Colonic mucosa (tissue), 4 donors: ENCODE data around the gene PRXL2B. TPM values are rescaled to one million over a fixed set of nuclear protein-coding genes. Genes with fewer than 3 reads are reported as not detected.

Experiments used
- DNase-seq: peaks from one replicate; pipeline ENCODE4 v3.0.0-alpha.2; 2020
- H3K27ac ChIP-seq: fragments of 200-600 bp; one replicate; pipeline ENCODE4 v1.8.0; 2021
- H3K27me3 ChIP-seq: fragments of 200-600 bp; one replicate; pipeline ENCODE4 v1.8.0; 2021
- H3K36me3 ChIP-seq: fragments of 200-600 bp; one replicate; pipeline ENCODE4 v1.8.0; 2021
- H3K4me1 ChIP-seq: fragments of 200-600 bp; one replicate; pipeline ENCODE4 v1.8.0; 2021; ENCODE audit warnings: mild to moderate bottlenecking
- H3K4me3 ChIP-seq: fragments of 200-600 bp; one replicate; pipeline ENCODE4 v1.8.0; 2021
- H3K9ac ChIP-seq, 2 donors: one replicate each; pipeline ENCODE4 v1.7.0; 2013; ENCODE audit warnings: control low read depth in 2 of 2, low read depth in 2 of 2, low read length in 2 of 2
- H3K9me3 ChIP-seq: fragments of 200-600 bp; one replicate; pipeline ENCODE4 v1.8.0; 2021
- intact Hi-C: fragments of 100-400 bp; cut with DNase I; formaldehyde crosslinking; loops from one replicate; pipeline ENCODE4 v1.14.1; 2022
- total RNA-seq, 2 donors: library from RNA; stranded (reverse); fragmentation: NEBNext Ultra II Directional in 1 of 2; extraction: Animal tissue kit (Norgen Biotek cat#: 25700) in 1 of 2; gene quantifications; one replicate each; pipeline ENCODE4 v1.2.1, GENCODE V29; 2021
- TF ChIP-seq, protein P1 (sequence below): fragments of 200-600 bp; IDR thresholded peaks from one replicate; pipeline ENCODE4 v1.8.0; 2022; ENCODE audit warnings: antibody characterized with exemption, mild to moderate bottlenecking
- donor health status: healthy.
- donor health status: DM: no; HTN: no; CAD: no.
- donor health status: DM: no; HTN: no; CAD: no.

The PRXL2B gene
- total RNA-seq, 2 donors from 2014 or later = 105 to 120 TPM

- Histone ChIP-seq H3K27me3 (peaks cover 3% of the 10 kb centered on the region), H3K9ac (no peak overlapping the region), H3K4me1 (no peaks in the 10 kb centered on the region), H3K27ac (no peak overlapping the region), H3K9me3 (no peaks in the 10 kb centered on the region), H3K36me3 (no peaks in the 10 kb centered on the region), H3K4me3 (no peak overlapping the region)
- intact Hi-C loops = no loop called here
- no peak for DNase-seq
- TF ChIP-seq, protein P1, sequence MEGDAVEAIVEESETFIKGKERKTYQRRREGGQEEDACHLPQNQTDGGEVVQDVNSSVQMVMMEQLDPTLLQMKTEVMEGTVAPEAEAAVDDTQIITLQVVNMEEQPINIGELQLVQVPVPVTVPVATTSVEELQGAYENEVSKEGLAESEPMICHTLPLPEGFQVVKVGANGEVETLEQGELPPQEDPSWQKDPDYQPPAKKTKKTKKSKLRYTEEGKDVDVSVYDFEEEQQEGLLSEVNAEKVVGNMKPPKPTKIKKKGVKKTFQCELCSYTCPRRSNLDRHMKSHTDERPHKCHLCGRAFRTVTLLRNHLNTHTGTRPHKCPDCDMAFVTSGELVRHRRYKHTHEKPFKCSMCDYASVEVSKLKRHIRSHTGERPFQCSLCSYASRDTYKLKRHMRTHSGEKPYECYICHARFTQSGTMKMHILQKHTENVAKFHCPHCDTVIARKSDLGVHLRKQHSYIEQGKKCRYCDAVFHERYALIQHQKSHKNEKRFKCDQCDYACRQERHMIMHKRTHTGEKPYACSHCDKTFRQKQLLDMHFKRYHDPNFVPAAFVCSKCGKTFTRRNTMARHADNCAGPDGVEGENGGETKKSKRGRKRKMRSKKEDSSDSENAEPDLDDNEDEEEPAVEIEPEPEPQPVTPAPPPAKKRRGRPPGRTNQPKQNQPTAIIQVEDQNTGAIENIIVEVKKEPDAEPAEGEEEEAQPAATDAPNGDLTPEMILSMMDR = no peak
Observed at GRCh38 chr1:2611621-2612437, 25.3 kb downstream of the PRXL2B start.

GRCh38 chr1:2612591-2613365 lies 26.2 kb downstream of the PRXL2B start:
- Histone ChIP-seq H3K27me3 (peaks cover 3% of the 10 kb centered on the region), H3K9me3 (no peaks in the 10 kb centered on the region), H3K36me3 (no peaks in the 10 kb centered on the region), H3K27ac (no peak overlapping the region), H3K4me1 (no peaks in the 10 kb centered on the region), H3K9ac (no peak overlapping the region), H3K4me3 (no peak overlapping the region)
- no peak for DNase-seq
- TF ChIP-seq, protein P1 = no peak
- intact Hi-C loops = no loop called here

DNA sequence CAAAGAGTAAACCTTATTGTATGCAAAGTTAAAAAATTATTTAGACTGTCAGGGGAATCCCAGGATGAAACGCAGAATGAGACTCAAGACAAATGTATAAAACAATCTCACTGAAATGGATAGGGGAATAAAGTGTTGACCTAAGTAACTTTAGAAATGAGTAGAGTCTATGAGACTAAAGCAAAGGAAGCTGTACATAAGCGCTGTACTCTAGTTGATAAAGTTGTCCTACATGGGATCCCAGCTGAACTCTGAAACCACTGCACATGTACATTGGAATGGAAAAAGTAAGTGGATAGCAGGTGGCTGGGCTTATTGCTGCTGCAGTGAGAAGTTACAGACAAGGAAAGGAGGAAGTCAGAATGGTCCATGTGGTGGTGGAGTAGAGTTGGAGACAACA lies 27.6 kb downstream of the PRXL2B start:
- H3K36me3 ChIP-seq = no peaks in the 10 kb centered on the region
- DNase-seq = no peak
- peaks cover 3% of the 10 kb centered on the region for H3K27me3 ChIP-seq
- no peak overlapping the region for H3K27ac ChIP-seq
- TF ChIP-seq, protein P1 = no peak
- no peak overlapping the region for H3K4me3 ChIP-seq
- H3K9ac ChIP-seq = no peak overlapping the region
- intact Hi-C loops = no loop called here
- H3K9me3 ChIP-seq = no peaks in the 10 kb centered on the region
- no peaks in the 10 kb centered on the region for H3K4me1 ChIP-seq

GRCh38 chr1:2617971-2618470 lies 31.4 kb downstream of the PRXL2B start:
- Histone ChIP-seq H3K27me3 (no peaks in the 10 kb centered on the region), H3K9me3 (no peaks in the 10 kb centered on the region), H3K27ac (no peak overlapping the region), H3K4me1 (no peaks in the 10 kb centered on the region), H3K36me3 (no peaks in the 10 kb centered on the region), H3K4me3 (no peak overlapping the region), H3K9ac (no peak overlapping the region)
- no peak for DNase-seq
- intact Hi-C loops = no loop called here
- TF ChIP-seq, protein P1 = no peak

DNA sequence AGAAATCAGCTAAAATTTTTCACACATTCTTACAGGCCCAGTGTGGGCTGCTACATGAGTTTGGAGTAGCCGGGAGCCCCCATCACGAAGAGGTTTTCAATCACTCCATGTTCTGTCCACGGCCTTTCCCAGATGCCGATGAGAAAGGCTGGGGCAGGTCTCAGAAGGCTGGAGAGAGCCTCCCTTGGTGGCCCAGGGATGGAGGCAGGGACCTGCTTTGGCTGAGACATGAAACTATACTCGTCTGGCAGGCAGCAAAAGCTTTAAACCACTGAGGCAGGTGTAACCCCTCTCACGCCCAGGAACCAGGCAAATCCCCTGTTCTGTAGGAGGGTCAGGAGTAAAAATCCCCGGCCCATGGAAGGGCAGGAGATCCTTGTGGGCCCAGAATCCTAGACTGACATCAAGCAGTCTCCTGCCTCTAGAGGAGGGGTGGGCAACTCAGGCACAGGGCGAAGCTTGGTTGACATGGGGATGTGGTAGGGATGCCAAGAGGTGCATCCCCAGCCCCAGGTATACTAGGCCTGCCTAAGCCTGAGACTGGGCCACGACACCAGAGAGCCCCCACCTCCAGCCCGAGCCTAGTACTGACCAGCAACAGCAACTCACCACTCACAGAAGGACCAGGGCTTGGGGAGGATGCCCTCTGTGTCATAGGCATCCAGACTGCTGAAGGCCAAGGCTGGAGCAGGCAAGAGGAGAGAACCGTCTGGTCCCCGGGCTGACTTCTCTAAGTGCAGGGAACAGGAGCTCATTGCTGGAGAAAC lies 37.2 kb downstream of the PRXL2B start:
- TF ChIP-seq, protein P1 = no peak

More for the DNA sequence above, 37.2 kb downstream of the PRXL2B start:
- Histone ChIP-seq H3K9me3 (no peaks in the 10 kb centered on the region), H3K27ac (no peak overlapping the region), H3K4me1 (no peaks in the 10 kb centered on the region), H3K9ac (no peak overlapping the region), H3K4me3 (no peak overlapping the region), H3K36me3 (no peaks in the 10 kb centered on the region), H3K27me3 (peaks cover 25% of the 10 kb centered on the region)
- intact Hi-C loops = no loop called here
- no peak for DNase-seq
